Chondrocyte (in vitro differentiated cells): ENCODE data around the gene CHST11. TPM values are rescaled to one million over a fixed set of nuclear protein-coding genes. Genes with fewer than 3 reads are reported as not detected.

ENCODE experiments used
- DNase-seq: peaks from one replicate; pipeline ENCODE4 v3.0.0; 2021; ENCODE audit warnings: mixed read lengths, low spot score
- H3K27ac Mint-ChIP-seq: one replicate; pipeline ENCODE4 v1.8.0; 2021; ENCODE audit warnings: mild to moderate bottlenecking, moderate library complexity, mixed read lengths; ENCODE audit not compliant: unreplicated experiment
- H3K27me3 Mint-ChIP-seq: 2 replicates; pipeline ENCODE4 v1.8.0; 2021; ENCODE audit warnings: low read depth, mixed read lengths
- H3K36me3 Mint-ChIP-seq: 2 replicates; pipeline ENCODE4 v1.8.0; 2021; ENCODE audit warnings: low read depth, mixed read lengths
- H3K4me1 Mint-ChIP-seq: 2 replicates; pipeline ENCODE4 v1.8.0; 2021; ENCODE audit warnings: low read depth, mild to moderate bottlenecking, mixed read lengths
- H3K4me3 Mint-ChIP-seq: one replicate; pipeline ENCODE4 v1.8.0; 2021; ENCODE audit warnings: mild to moderate bottlenecking, moderate library complexity, mixed read lengths; ENCODE audit not compliant: unreplicated experiment
- H3K9me3 Mint-ChIP-seq: 2 replicates; pipeline ENCODE4 v1.8.0; 2021; ENCODE audit warnings: low read depth, mixed read lengths
- total RNA-seq: library from RNA; stranded (reverse); gene quantifications from 3 replicates; pipeline ENCODE4 v1.2.1, GENCODE V29; 2021
- TF ChIP-seq, protein P1 (sequence below): fragments of 200-600 bp; sonication (generic); IDR thresholded peaks from 2 replicates; pipeline ENCODE4 v1.5.0; 2021; ENCODE audit warnings: antibody characterized with exemption, mild to moderate bottlenecking, moderate library complexity

CHST11 gene
- total RNA-seq, 1 donor from 2014 or later: 6.2 TPM

DNA sequence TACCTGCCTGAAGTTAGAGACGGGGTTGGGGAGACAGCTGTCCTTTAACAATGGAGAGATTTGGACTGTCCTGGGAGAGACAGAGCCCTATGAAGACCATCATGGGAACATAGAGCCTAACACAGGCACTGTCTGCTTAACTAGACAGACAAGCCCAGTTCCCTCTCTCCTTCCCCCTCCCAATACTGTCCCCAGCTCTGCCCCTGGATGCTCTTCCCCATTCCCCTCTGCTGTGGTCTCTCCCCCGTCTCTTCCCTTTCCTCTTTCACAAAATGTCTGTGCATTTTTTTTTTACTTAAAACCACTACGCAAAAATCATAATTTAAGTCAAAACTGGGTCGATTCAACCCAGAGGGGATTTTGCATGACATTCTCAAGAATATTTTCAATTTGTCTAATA lies 232.9 kb downstream of the CHST11 start:
- DNase-seq: no peak
- Mint-ChIP-seq H3K27ac (no peak overlapping the region), H3K4me1 (peaks cover 15% of the 10 kb centered on the region), H3K4me3 (no peak overlapping the region), H3K27me3 (no peaks in the 10 kb centered on the region), H3K36me3 (peaks cover 4% of the 10 kb centered on the region), H3K9me3 (peaks cover 7% of the 10 kb centered on the region)
- TF ChIP-seq, protein P1, sequence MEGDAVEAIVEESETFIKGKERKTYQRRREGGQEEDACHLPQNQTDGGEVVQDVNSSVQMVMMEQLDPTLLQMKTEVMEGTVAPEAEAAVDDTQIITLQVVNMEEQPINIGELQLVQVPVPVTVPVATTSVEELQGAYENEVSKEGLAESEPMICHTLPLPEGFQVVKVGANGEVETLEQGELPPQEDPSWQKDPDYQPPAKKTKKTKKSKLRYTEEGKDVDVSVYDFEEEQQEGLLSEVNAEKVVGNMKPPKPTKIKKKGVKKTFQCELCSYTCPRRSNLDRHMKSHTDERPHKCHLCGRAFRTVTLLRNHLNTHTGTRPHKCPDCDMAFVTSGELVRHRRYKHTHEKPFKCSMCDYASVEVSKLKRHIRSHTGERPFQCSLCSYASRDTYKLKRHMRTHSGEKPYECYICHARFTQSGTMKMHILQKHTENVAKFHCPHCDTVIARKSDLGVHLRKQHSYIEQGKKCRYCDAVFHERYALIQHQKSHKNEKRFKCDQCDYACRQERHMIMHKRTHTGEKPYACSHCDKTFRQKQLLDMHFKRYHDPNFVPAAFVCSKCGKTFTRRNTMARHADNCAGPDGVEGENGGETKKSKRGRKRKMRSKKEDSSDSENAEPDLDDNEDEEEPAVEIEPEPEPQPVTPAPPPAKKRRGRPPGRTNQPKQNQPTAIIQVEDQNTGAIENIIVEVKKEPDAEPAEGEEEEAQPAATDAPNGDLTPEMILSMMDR: no peak

DNA sequence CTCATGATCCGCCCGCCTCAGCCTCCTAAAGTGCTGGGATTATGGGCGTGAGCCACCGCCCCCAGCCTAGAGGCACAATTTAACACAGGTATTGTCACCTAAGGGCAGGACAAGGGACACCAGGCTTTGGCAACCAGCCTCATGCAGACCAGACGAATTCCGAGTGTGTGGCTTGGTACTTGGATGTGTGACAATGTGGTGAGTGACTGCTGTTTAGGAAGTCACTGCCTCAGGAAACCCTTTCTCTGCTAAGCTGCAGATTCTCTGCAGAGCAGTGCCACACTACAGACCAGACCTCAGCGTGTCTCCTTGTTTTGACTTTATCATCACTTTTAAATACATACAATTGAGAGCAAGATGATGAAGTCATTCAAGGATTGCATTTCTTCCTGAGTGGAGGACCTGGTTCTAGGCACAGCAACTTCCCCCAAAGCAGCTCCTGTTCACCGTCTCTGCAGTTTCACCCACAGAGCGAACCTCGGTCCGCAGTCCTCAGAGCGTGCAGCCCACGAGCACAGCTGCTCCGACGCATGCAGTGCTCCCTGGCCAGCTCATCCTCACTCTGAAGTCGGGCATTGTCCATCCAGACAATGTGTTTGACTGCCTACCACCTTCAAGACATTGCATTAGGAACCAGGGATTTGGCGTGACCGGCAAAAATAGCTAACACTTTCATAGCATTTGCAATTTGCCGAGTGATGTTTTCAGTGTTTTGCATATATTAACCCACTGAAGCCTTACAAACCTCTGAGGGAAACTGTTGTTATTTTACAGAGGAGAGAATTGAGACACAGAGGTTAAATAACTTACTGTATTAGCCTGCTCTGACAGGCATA lies 235.2 kb downstream of the CHST11 start:
- TF ChIP-seq, protein P1: no peak
- Mint-ChIP-seq H3K4me1 (peaks cover 23% of the 10 kb centered on the region), H3K27me3 (no peaks in the 10 kb centered on the region), H3K4me3 (no peak overlapping the region), H3K36me3 (peaks cover 4% of the 10 kb centered on the region), H3K9me3 (peaks cover 4% of the 10 kb centered on the region), H3K27ac (no peak overlapping the region)
- DNase-seq: no peak

DNA sequence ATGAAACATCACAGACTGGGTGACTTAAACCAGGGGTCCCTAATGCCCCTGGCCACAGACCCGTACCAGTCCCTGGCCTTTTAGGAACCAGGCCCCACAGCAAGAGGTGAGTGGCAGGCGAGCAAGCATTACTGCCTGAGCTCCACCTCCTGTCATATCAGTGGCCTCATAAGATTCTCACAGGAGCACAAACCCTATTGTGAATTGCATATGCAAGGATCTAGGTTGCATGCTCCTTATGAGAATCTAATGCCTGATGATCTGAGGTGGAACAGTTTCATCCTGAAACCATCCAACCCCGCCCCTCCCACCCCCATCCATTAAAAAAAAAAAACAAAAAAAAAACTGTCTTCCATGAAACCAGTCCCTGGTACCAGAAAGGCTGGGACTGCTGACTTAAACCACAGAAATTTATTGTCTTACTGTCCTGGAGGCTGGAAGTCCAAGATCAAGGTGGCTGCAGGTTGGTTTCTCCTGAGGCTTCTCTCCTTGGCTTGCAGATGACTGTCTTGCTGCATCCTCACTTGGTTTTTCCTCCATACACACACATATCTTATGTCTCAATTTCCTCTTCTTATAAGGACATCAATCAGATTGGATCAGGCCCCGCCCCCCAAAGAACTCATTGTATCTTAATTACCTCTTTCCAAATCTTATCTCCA lies 235.9 kb downstream of the CHST11 start:
- Mint-ChIP-seq H3K36me3 (peaks cover 4% of the 10 kb centered on the region), H3K27ac (no peak overlapping the region), H3K4me1 (peaks cover 23% of the 10 kb centered on the region), H3K27me3 (no peaks in the 10 kb centered on the region), H3K9me3 (peaks cover 4% of the 10 kb centered on the region), H3K4me3 (no peak overlapping the region)
- no peak for DNase-seq
- TF ChIP-seq, protein P1: no peak

GRCh38 chr12:104693493-104693892 lies 236.7 kb downstream of the CHST11 start:
- H3K9me3 Mint-ChIP-seq: peaks cover 4% of the 10 kb centered on the region
- no peak overlapping the region for H3K4me3 Mint-ChIP-seq
- H3K27ac Mint-ChIP-seq: no peak overlapping the region
- H3K27me3 Mint-ChIP-seq: no peaks in the 10 kb centered on the region
- TF ChIP-seq, protein P1: no peak
- peaks cover 4% of the 10 kb centered on the region for H3K36me3 Mint-ChIP-seq
- H3K4me1 Mint-ChIP-seq: peaks cover 23% of the 10 kb centered on the region
- no peak for DNase-seq

- Mint-ChIP-seq H3K4me1 (peaks cover 25% of the 10 kb centered on the region), H3K4me3 (no peak overlapping the region), H3K36me3 (peaks cover 4% of the 10 kb centered on the region), H3K9me3 (peaks cover 4% of the 10 kb centered on the region), H3K27ac (no peak overlapping the region), H3K27me3 (no peaks in the 10 kb centered on the region)
- no peak for DNase-seq
- TF ChIP-seq, protein P1: no peak
Measured at GRCh38 chr12:104694161-104694560, 237.4 kb downstream of the CHST11 start.
